HEK293 (cell line): ENCODE results near the gene SURF2.

Source experiments
- CTCF ChIA-PET: fragments of 350-600 bp; formaldehyde crosslinking; extraction: SDS; loops from one replicate; lab custom pipeline; 2021; ENCODE audit warnings: antibody characterized with exemption; lab: Yijun Ruan, JAX
- POLR2A ChIA-PET: fragments of 300-600 bp; formaldehyde crosslinking; extraction: SDS; loops from one replicate; lab custom pipeline; 2020; ENCODE audit warnings: antibody characterized with exemption, inconsistent platforms; lab: Yijun Ruan, JAX
- H3K27ac ChIP-seq: fragments of 200-500 bp; sonication (Bioruptor generic); 2 replicates; pipeline ENCODE4 v1.5.1; 2014; ENCODE audit warnings: low read depth, low read length, control low read depth, inconsistent platforms; ENCODE audit errors: extremely low read depth
- H3K36me3 ChIP-seq, 2 experiments: fragments of 200-500 bp in 1 of 2; sonication (Bioruptor generic) in 1 of 2; 1 replicate in 1 of 2; 2 replicates in 1 of 2; pipeline ENCODE4 v1.5.1; 2014 to 2017; ENCODE audit warnings: inconsistent platforms in 2 of 2, low read length in 2 of 2; ENCODE audit not compliant: control insufficient read depth in 2 of 2, insufficient read depth in 1 of 2
- H3K4me1 ChIP-seq: fragments of 200-500 bp; sonication (Bioruptor generic); 2 replicates; pipeline ENCODE4 v1.5.1; 2014; ENCODE audit warnings: mild to moderate bottlenecking, low read length, inconsistent platforms; ENCODE audit not compliant: control insufficient read depth, insufficient read depth
- H3K4me3 ChIP-seq: 2 replicates; pipeline ENCODE4 v1.5.1; 2011; ENCODE audit warnings: low read depth, mild to moderate bottlenecking, control low read depth, low read length, moderate library complexity
- H3K9me3 ChIP-seq: fragments of 200-500 bp; sonication (Bioruptor generic); 2 replicates; pipeline ENCODE4 v1.5.1; 2014; ENCODE audit warnings: low read depth, low read length, inconsistent platforms; ENCODE audit not compliant: control insufficient read depth, insufficient read depth
- GLI2 ChIP-seq: fragments of 450-650 bp; formaldehyde crosslinking; IDR thresholded peaks from 2 replicates; pipeline ENCODE4; 2017; ENCODE audit warnings: missing biosample characterization, missing genetic modification characterization, low read depth, borderline replicate concordance
- GLI4 ChIP-seq: fragments of 450-650 bp; formaldehyde crosslinking; IDR thresholded peaks from 2 replicates; pipeline ENCODE4 v1.5.1; 2016; ENCODE audit warnings: missing biosample characterization, missing genetic modification characterization
- PRDM1 ChIP-seq: fragments of 450-650 bp; formaldehyde crosslinking; IDR thresholded peaks from 2 replicates; pipeline ENCODE4; 2016; ENCODE audit warnings: missing biosample characterization, missing genetic modification characterization
- PRDM2 ChIP-seq: fragments of 450-650 bp; formaldehyde crosslinking; IDR thresholded peaks from 2 replicates; pipeline ENCODE4 v1.5.1; 2016; ENCODE audit warnings: missing biosample characterization, missing genetic modification characterization, borderline replicate concordance
- SCRT1 ChIP-seq: fragments of 450-650 bp; formaldehyde crosslinking; IDR thresholded peaks from 2 replicates; pipeline ENCODE4 v1.5.1; 2016; ENCODE audit warnings: missing biosample characterization, missing genetic modification characterization, borderline replicate concordance
- ZBTB26 ChIP-seq: fragments of 450-650 bp; formaldehyde crosslinking; optimal IDR thresholded peaks from 2 replicates; pipeline ENCODE3; 2016; ENCODE audit warnings: missing biosample characterization, mild to moderate bottlenecking, missing genetic modification characterization
- ZFP41 ChIP-seq: fragments of 450-650 bp; formaldehyde crosslinking; IDR thresholded peaks from 2 replicates; pipeline ENCODE4 v1.5.1; 2016; ENCODE audit warnings: missing biosample characterization, missing genetic modification characterization, borderline replicate concordance
- ZNF112 ChIP-seq: fragments of 450-650 bp; formaldehyde crosslinking; IDR thresholded peaks from 2 replicates; pipeline ENCODE4 v1.5.0; 2017; ENCODE audit warnings: missing biosample characterization, missing genetic modification characterization
- ZNF18 ChIP-seq: fragments of 450-650 bp; formaldehyde crosslinking; IDR thresholded peaks from 2 replicates; pipeline ENCODE4 v1.5.1; 2016; ENCODE audit warnings: missing biosample characterization, missing genetic modification characterization
- ZNF223 ChIP-seq: fragments of 450-650 bp; formaldehyde crosslinking; IDR thresholded peaks from 2 replicates; pipeline ENCODE4 v1.5.1; 2016; ENCODE audit warnings: missing biosample characterization, missing genetic modification characterization
- ZNF23 ChIP-seq: fragments of 450-650 bp; formaldehyde crosslinking; IDR thresholded peaks from 2 replicates; pipeline ENCODE4 v1.5.1; 2016; ENCODE audit warnings: missing biosample characterization, missing genetic modification characterization, borderline replicate concordance
- ZNF266 ChIP-seq: fragments of 450-650 bp; formaldehyde crosslinking; IDR thresholded peaks from 2 replicates; pipeline ENCODE4 v1.5.1; 2016; ENCODE audit warnings: missing biosample characterization, missing genetic modification characterization, low read depth
- ZNF335 ChIP-seq: fragments of 450-650 bp; formaldehyde crosslinking; conservative IDR thresholded peaks from 2 replicates; pipeline ENCODE4 v1.5.1; 2016; ENCODE audit warnings: missing biosample characterization, missing genetic modification characterization
- ZNF37A ChIP-seq: fragments of 450-650 bp; IDR thresholded peaks from 2 replicates; pipeline ENCODE4 v1.5.1; 2018; ENCODE audit warnings: missing biosample characterization, missing genetic modification characterization
- ZNF426 ChIP-seq: fragments of 450-650 bp; formaldehyde crosslinking; IDR thresholded peaks from 2 replicates; pipeline ENCODE4 v1.5.1; 2017; ENCODE audit warnings: missing biosample characterization, missing genetic modification characterization, mild to moderate bottlenecking, inconsistent platforms, moderate library complexity
- ZNF488 ChIP-seq: fragments of 450-650 bp; formaldehyde crosslinking; IDR thresholded peaks from 2 replicates; pipeline ENCODE4 v1.5.1; 2016; ENCODE audit warnings: missing biosample characterization, missing genetic modification characterization
- ZNF501 ChIP-seq: fragments of 450-650 bp; formaldehyde crosslinking; IDR thresholded peaks from 2 replicates; pipeline ENCODE4 v1.5.1; 2016; ENCODE audit warnings: missing biosample characterization, missing genetic modification characterization
- ZNF529 ChIP-seq: fragments of 450-650 bp; formaldehyde crosslinking; IDR thresholded peaks from 2 replicates; pipeline ENCODE4 v1.5.1; 2017; ENCODE audit warnings: missing genetic modification characterization, missing biosample characterization; ENCODE audit not compliant: insufficient replicate concordance
- ZNF623 ChIP-seq: fragments of 450-650 bp; formaldehyde crosslinking; IDR thresholded peaks from 2 replicates; pipeline ENCODE4 v1.5.1; 2016; ENCODE audit warnings: missing biosample characterization, missing genetic modification characterization
- ZNF629 ChIP-seq: fragments of 450-650 bp; formaldehyde crosslinking; IDR thresholded peaks from 2 replicates; pipeline ENCODE4 v1.5.1; 2017; ENCODE audit warnings: missing biosample characterization, missing genetic modification characterization
- ZNF792 ChIP-seq: fragments of 450-650 bp; formaldehyde crosslinking; IDR thresholded peaks from 2 replicates; pipeline ENCODE4 v1.5.1; 2016; ENCODE audit warnings: missing biosample characterization, missing genetic modification characterization
- ZSCAN18 ChIP-seq: fragments of 450-650 bp; formaldehyde crosslinking; IDR thresholded peaks from 2 replicates; pipeline ENCODE4 v1.5.1; 2016; ENCODE audit warnings: missing biosample characterization, missing genetic modification characterization

SURF2 gene

GRCh38 chr9:133389025-133389557 is 32.7 kb downstream of the SURF2 start (continued):
- TF ChIP-seq ZNF223 (tag by site-specific recombination), result no peak
- no peak for TF ChIP-seq ZNF623

GRCh38 chr9:133389562-133389961 is 33.2 kb downstream of the SURF2 start:
- Histone ChIP-seq H3K36me3 (no peaks in the 10 kb centered on the region), H3K27ac (no peak overlapping the region), H3K4me3 (no peak overlapping the region), H3K9me3 (no peaks in the 10 kb centered on the region), H3K4me1 (no peaks in the 10 kb centered on the region)
- ChIA-PET CTCF (interaction anchor here (0.6 to 1.6 kb wide), 4 partner anchors 10 to 56 kb away, joined by 3 to 7 read pairs (median 4); no protein-coding TSS in a partner anchor), POLR2A (interaction anchor here (0.6 kb wide), 1 partner anchor 55 kb away, joined by 3 read pairs; no protein-coding TSS in a partner anchor)
- TF ChIP-seq PRDM1 (tag by site-specific recombination) (no peak), ZNF335 (tag by site-specific recombination) (no peak), ZNF18 (no peak), ZNF792 (tag by site-specific recombination) (no peak), ZNF266 (tag by site-specific recombination) (no peak), SCRT1 (no peak), ZNF223 (tag by site-specific recombination) (no peak), ZNF629 (tag by site-specific recombination) (no peak)

GRCh38 chr9:133390713-133391112 is 34.4 kb downstream of the SURF2 start:
- CTCF ChIA-PET, result interaction anchor here (0.6 to 1.6 kb wide), 3 partner anchors 11 to 210 kb away, joined by 3 to 7 read pairs (median 4); no protein-coding TSS in a partner anchor
- no peaks in the 10 kb centered on the region for H3K9me3 ChIP-seq
- no peak overlapping the region for H3K4me3 ChIP-seq
- H3K27ac ChIP-seq, result no peak overlapping the region
- no peaks in the 10 kb centered on the region for H3K4me1 ChIP-seq
- no peaks in the 10 kb centered on the region for H3K36me3 ChIP-seq
- POLR2A ChIA-PET, result interaction anchor here (0.7 kb wide), 1 partner anchor 12 kb away, joined by 6 read pairs; no protein-coding TSS in a partner anchor
- TF ChIP-seq ZNF112 (tag by site-specific recombination) (no peak), PRDM2 (tag by site-specific recombination) (no peak), ZNF488 (tag by site-specific recombination) (no peak), GLI2 (tag by site-specific recombination) (no peak), ZNF23 (tag by site-specific recombination) (no peak), ZFP41 (tag by site-specific recombination) (no peak), GLI4 (tag by site-specific recombination) (no peak), ZNF37A (no peak), ZBTB26 (tag by site-specific recombination) (no peak), ZNF426 (no peak), ZNF501 (tag by site-specific recombination) (no peak), ZSCAN18 (tag by site-specific recombination) (no peak), ZNF529 (tag by site-specific recombination) (no peak)
